Ascending aorta (tissue), 2 donors: Measurements from ENCODE around the gene DMD. TPM values are rescaled to one million over a fixed set of nuclear protein-coding genes. Genes with fewer than 3 reads are reported as not detected.
A peak's percentile ranks its signal among the peaks of the same experiment; 100 is the strongest.

ENCODE experiments used
- DNase-seq, 2 donors: peaks; one replicate each; pipeline ENCODE4 v3.0.0-alpha.2; 2019; ENCODE audit warnings: low spot score in 2 of 2
- H3K27ac ChIP-seq, 2 donors: fragments of 200-600 bp; sonication (generic); one replicate each; pipeline ENCODE4 v1.5.1; 2016 to 2017; ENCODE audit warnings: mild to moderate bottlenecking in 1 of 2
- H3K27me3 ChIP-seq: fragments of 200-600 bp; sonication (generic); one replicate; pipeline ENCODE4 v1.5.1; 2017
- H3K36me3 ChIP-seq, 2 donors: fragments of 200-600 bp; sonication (generic); one replicate each; pipeline ENCODE4 v1.5.1; 2016
- H3K4me1 ChIP-seq, 2 donors: fragments of 200-600 bp; sonication (generic); one replicate each; pipeline ENCODE4 v1.5.1; 2016 to 2017; ENCODE audit warnings: mild to moderate bottlenecking in 1 of 2
- H3K4me3 ChIP-seq, 2 donors: fragments of 200-600 bp; sonication (generic); one replicate each; pipeline ENCODE4 v1.5.1; 2016 to 2017; ENCODE audit warnings: mild to moderate bottlenecking in 1 of 2
- H3K9me3 ChIP-seq, 2 donors: fragments of 200-600 bp; sonication (generic); one replicate each; pipeline ENCODE4 v1.5.1; 2016
- CTCF ChIP-seq, 3 experiments: fragments of 200-600 bp in 2 of 3; fragments of 450-650 bp in 1 of 3; sonication (generic) in 2 of 3; IDR thresholded peaks; one replicate each; pipeline ENCODE4 v1.5.1; 2016 to 2019; ENCODE audit warnings: antibody characterized with exemption in 3 of 3, mild to moderate bottlenecking in 1 of 3, moderate library complexity in 1 of 3
- intact Hi-C: fragments of 100-400 bp; cut with DNase I; formaldehyde crosslinking; loops from one replicate; pipeline ENCODE4 v1.15.1; 2023
- total RNA-seq: library from RNA; depleted of rRNA; stranded (reverse); fragments of >200 nt; gene quantifications from one replicate; pipeline ENCODE4 v1.1.0, GENCODE V29; 2016

The DMD gene
- total RNA-seq, 1 donor from 2014 or later = 40.0 TPM

GRCh38 chrX:31889088-31889487 lies 1322.3 kb downstream of the DMD start:
- no peak for DNase-seq
- Histone ChIP-seq H3K4me3 (no peak overlapping the region), H3K9me3 (no peaks in the 10 kb centered on the region), H3K27me3 (no peaks in the 10 kb centered on the region), H3K36me3 (no peaks in the 10 kb centered on the region), H3K27ac (no peak overlapping the region), H3K4me1 (no peaks in the 10 kb centered on the region)
- intact Hi-C loops = no loop called here
- TF ChIP-seq CTCF (IDR thresholded peaks at IDR 0.05) = no peak

- Histone ChIP-seq H3K4me1 (no peaks in the 10 kb centered on the region), H3K9me3 (no peaks in the 10 kb centered on the region), H3K27ac (no peak overlapping the region), H3K4me3 (no peak overlapping the region), H3K27me3 (no peaks in the 10 kb centered on the region), H3K36me3 (no peaks in the 10 kb centered on the region)
- DNase-seq = no peak
- intact Hi-C loops = no loop called here
- TF ChIP-seq CTCF (IDR thresholded peaks at IDR 0.05) = no peak
Measured at GRCh38 chrX:31884535-31884934, 1326.8 kb downstream of the DMD start.

- no peak overlapping the region for H3K27ac ChIP-seq
- no peaks in the 10 kb centered on the region for H3K9me3 ChIP-seq
- no peak for DNase-seq
- H3K4me1 ChIP-seq = peaks cover 0 to 12% of the 10 kb centered on the region in 2 donors
- TF ChIP-seq CTCF (IDR thresholded peaks at IDR 0.05) = no peak
- intact Hi-C loops = no loop called here
- H3K36me3 ChIP-seq = no peaks in the 10 kb centered on the region
- peak overlapping the region in 1 of 2 donors; percentile 16 for H3K4me3 ChIP-seq
- no peaks in the 10 kb centered on the region for H3K27me3 ChIP-seq
Measured at GRCh38 chrX:31872007-31872406, 1339.3 kb downstream of the DMD start.

- Histone ChIP-seq H3K4me1 (peaks cover 0 to 12% of the 10 kb centered on the region in 2 donors), H3K27me3 (no peaks in the 10 kb centered on the region), H3K36me3 (no peaks in the 10 kb centered on the region), H3K4me3 (no peak overlapping the region), H3K27ac (no peak overlapping the region), H3K9me3 (no peaks in the 10 kb centered on the region)
- no peak for DNase-seq
- no peak for TF ChIP-seq CTCF (IDR thresholded peaks at IDR 0.05)
- intact Hi-C loops = no loop called here
Measured at GRCh38 chrX:31870267-31870666, 1341.1 kb downstream of the DMD start.

GRCh38 chrX:31860686-31861085 lies 1350.7 kb downstream of the DMD start:
- no peaks in the 10 kb centered on the region for H3K9me3 ChIP-seq
- TF ChIP-seq CTCF (IDR thresholded peaks at IDR 0.05) = no peak
- no peaks in the 10 kb centered on the region for H3K4me1 ChIP-seq
- no peak for DNase-seq
- intact Hi-C loops = no loop called here
- no peak overlapping the region for H3K27ac ChIP-seq
- H3K36me3 ChIP-seq = no peaks in the 10 kb centered on the region
- no peaks in the 10 kb centered on the region for H3K27me3 ChIP-seq
- H3K4me3 ChIP-seq = no peak overlapping the region

GRCh38 chrX:31858915-31859314 lies 1352.4 kb downstream of the DMD start:
- intact Hi-C loops = no loop called here
- no peak for TF ChIP-seq CTCF (IDR thresholded peaks at IDR 0.05)
- DNase-seq = no peak

More at GRCh38 chrX:31858915-31859314, 1352.4 kb downstream of the DMD start:
- Histone ChIP-seq H3K36me3 (no peaks in the 10 kb centered on the region), H3K27me3 (no peaks in the 10 kb centered on the region), H3K4me3 (no peak overlapping the region), H3K9me3 (no peaks in the 10 kb centered on the region), H3K27ac (no peak overlapping the region), H3K4me1 (no peaks in the 10 kb centered on the region)
